HG03039 (cell line): ENCODE measurements around the gene MSMB.

ENCODE experiments used
- ATAC-seq: cut with Tn5 transposase; IDR thresholded peaks from one replicate; pipeline ENCODE4 v1.9.1; 2021; ENCODE audit warnings: mild to moderate bottlenecking, moderate library complexity; ENCODE audit not compliant: unreplicated experiment

The MSMB gene

GRCh38 chr10:46035923-46036849 lies 9.9 kb downstream of the MSMB start:
- no peak for ATAC-seq

DNA sequence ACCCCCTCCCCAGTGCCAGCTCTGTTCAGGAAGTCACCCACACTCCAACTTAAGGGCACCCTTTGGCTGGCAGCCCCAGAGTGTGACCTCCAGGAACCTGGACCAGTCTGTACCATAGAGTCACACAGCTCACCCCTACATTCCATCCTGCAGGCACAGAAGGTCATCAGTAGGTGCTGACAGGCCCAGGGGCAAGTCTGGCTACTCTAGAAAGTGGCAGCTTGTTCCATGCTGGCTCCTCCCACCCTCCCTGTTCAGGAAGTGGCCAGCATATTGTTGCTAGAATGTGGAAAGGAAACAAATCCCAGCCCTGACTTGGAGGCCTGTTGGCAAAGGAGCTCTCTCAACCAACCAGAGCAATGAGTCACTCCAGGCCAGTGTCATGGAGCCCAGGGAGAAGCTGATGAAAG lies 12.5 kb downstream of the MSMB start:
- ATAC-seq: no peak

GRCh38 chr10:46031648-46032532 lies 14.2 kb downstream of the MSMB start:
- ATAC-seq: no peak

GRCh38 chr10:46030091-46030937 lies 15.8 kb downstream of the MSMB start, which contains the start of gene NCOA4:
TSS of gene NCOA4 (minus strand) at chr10:46030623. CDS start at chr10:46016680, 13,943 bp downstream.
- ATAC-seq: peak; percentile 94

- no peak for ATAC-seq
These were observed 16.5 kb downstream of the MSMB start for GRCh38 chr10:46029461-46030030.

GRCh38 chr10:46028584-46029460 lies 17.2 kb downstream of the MSMB start:
- ATAC-seq: peak; percentile 31

GRCh38 chr10:46026106-46026505 lies 20.0 kb downstream of the MSMB start:
- ATAC-seq: no peak

DNA sequence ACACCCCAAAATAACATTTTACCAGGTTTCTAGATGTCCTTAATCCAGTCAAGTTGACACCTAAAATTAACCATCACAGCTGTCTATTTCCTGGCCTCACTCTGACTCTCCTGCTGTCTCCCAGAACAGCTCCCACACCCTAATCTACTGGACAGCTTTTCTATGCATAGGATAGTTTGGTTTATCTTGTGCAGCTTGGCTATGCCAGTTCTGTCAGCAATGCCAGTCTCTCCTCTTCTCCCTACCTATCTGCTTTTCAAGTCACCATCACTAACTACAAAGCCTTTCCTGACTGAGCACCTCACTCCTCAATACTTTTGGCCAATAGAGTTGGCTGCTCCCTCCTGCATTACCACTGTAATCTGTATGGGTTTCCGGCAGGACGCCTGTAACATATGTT lies 20.7 kb downstream of the MSMB start:
- ATAC-seq: no peak

DNA sequence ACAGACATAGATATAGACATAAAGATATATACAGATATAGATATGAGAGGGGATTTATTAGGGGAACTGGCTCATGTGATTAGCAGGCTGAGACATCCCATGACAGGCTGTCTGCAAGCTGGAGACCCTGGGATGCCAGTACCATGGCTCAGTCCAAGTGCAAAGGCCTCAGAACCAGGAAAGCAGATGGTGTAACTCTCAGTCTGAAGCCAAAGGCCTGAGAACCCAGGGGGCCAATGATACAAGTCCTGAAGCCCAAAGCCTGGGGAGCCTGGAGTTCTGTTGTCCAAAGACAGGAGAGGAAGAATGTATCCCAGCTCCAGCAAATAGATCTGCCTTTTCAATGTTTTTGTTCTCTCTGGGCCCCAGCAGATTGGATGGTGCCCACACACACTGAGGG lies 21.1 kb downstream of the MSMB start:
- no peak for ATAC-seq

- peak; percentile 91 for ATAC-seq
These were observed 22.9 kb downstream of the MSMB start for GRCh38 chr10:46022978-46023702.

DNA sequence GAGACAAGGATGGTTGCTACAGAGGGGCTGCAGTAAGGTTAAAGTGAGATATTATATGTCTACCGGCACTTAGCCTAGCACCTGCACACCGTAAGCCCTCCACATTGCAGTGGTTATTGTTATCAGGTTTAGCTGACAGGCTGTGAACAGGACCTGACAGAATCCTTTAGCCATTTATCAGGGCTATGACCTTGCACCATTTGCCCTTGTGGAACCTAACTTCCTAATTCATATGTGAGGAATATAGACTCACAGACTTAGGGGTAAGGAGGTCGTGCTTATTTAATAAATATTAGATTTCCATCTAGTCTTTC lies 25.8 kb downstream of the MSMB start:
- ATAC-seq: no peak

DNA sequence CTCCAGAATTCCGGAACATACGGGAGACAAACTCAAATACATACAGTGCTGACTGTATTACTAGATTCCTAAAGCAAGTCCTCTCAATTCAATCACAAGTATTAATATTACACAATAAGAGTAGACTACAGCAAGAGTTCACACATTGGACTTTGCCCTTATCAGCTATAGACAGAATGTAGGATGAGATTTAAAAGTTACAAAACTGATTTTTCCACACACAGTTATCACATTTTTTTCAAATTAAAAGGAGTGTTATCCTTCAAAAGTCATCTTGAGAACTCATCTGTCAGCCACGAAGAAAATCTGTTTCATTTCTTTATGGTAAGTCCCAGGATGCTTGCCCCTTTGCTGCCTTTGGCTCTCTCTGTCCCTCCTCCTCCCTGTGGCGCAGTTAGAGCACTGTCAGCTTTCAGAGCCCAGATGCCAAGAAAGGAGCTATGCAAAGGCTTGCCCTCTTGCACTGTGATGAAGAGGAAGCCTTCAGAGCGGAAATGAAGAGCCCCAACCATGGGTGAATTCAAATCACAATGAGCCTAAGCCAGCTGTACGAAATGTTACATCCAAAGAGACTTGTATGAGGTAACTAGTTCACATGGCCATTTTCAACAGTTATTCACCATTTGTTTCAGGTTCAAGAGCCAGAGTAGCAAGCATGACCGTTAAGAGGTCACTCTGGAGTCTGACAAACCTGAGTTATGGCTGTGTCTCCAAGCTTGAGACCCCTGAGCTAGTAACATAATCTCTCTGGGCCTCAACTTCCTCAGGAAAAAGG lies 26.3 kb downstream of the MSMB start:
- ATAC-seq: no peak

GRCh38 chr10:46019177-46019528 lies 26.9 kb downstream of the MSMB start:
- ATAC-seq: no peak

DNA sequence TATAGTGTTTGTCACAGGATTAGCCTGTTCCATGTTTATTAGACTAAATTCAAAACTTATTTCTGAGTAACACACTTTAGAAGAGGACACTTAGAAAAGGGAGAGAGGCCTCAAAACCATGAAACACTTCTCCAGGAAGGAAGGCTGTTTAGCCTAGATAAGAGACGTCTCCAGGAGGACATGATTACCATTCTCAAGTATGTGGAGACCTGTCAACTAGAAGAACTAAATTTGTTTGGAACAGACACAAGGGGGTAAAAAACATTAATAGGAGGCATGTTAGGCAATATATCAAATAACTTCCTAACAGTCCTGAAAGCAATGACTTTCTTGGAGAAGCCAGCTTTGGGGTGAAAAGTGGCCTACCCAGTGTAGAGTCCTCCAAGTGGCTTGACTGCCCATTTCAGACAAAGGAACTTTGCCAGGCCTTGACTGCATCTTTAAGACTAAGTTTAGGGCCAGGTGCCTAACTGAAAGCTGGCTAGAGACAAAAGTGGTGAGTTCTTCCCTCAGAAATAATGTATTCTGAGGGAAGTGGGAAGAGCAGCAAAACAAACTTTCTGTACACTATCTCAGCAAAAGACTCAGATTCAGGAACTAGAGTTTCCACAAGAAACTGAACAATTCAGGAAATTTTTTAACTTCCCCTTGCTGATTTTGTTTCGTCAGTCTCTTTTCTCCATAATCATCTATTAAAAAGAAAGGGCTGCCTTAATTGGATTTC lies 27.5 kb downstream of the MSMB start:
- ATAC-seq: no peak

DNA sequence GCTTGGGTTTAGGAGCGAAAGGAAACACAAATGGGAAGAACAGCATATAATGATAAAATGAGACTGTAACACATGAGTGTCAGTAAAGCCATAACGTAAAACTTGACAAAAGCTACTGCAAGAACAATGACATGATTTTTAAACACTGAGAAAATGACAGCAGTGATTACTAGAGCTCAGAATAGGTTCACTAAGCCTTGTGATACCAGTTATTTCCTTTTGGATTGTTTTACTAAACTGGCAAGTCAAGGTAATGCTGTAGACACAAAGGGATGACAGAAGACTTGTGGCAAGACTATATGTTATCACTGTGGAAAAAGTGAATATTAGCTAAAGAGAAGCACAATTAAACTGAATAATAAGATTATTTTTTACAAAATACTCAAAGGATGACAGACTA lies 28.3 kb downstream of the MSMB start:
- no peak for ATAC-seq

GRCh38 chr10:46016811-46017210 lies 29.3 kb downstream of the MSMB start:
- no peak for ATAC-seq

GRCh38 chr10:46016190-46016589 lies 29.9 kb downstream of the MSMB start:
- ATAC-seq: no peak
